HG03064 (cell line): ENCODE results near the gene POLA1.
"Not testable (repeated sequence)": the region's sequence is repeated elsewhere in the genome, so short reads cannot be mapped to it uniquely, and the experiment has no call there.

Experiments used
- ATAC-seq: cut with Tn5 transposase; IDR thresholded peaks from one replicate; pipeline ENCODE4 v1.9.1; 2021; ENCODE audit warnings: low read depth; ENCODE audit not compliant: unreplicated experiment

Gene POLA1, protein sequence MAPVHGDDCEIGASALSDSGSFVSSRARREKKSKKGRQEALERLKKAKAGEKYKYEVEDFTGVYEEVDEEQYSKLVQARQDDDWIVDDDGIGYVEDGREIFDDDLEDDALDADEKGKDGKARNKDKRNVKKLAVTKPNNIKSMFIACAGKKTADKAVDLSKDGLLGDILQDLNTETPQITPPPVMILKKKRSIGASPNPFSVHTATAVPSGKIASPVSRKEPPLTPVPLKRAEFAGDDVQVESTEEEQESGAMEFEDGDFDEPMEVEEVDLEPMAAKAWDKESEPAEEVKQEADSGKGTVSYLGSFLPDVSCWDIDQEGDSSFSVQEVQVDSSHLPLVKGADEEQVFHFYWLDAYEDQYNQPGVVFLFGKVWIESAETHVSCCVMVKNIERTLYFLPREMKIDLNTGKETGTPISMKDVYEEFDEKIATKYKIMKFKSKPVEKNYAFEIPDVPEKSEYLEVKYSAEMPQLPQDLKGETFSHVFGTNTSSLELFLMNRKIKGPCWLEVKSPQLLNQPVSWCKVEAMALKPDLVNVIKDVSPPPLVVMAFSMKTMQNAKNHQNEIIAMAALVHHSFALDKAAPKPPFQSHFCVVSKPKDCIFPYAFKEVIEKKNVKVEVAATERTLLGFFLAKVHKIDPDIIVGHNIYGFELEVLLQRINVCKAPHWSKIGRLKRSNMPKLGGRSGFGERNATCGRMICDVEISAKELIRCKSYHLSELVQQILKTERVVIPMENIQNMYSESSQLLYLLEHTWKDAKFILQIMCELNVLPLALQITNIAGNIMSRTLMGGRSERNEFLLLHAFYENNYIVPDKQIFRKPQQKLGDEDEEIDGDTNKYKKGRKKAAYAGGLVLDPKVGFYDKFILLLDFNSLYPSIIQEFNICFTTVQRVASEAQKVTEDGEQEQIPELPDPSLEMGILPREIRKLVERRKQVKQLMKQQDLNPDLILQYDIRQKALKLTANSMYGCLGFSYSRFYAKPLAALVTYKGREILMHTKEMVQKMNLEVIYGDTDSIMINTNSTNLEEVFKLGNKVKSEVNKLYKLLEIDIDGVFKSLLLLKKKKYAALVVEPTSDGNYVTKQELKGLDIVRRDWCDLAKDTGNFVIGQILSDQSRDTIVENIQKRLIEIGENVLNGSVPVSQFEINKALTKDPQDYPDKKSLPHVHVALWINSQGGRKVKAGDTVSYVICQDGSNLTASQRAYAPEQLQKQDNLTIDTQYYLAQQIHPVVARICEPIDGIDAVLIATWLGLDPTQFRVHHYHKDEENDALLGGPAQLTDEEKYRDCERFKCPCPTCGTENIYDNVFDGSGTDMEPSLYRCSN (N-terminal part only)

DNA sequence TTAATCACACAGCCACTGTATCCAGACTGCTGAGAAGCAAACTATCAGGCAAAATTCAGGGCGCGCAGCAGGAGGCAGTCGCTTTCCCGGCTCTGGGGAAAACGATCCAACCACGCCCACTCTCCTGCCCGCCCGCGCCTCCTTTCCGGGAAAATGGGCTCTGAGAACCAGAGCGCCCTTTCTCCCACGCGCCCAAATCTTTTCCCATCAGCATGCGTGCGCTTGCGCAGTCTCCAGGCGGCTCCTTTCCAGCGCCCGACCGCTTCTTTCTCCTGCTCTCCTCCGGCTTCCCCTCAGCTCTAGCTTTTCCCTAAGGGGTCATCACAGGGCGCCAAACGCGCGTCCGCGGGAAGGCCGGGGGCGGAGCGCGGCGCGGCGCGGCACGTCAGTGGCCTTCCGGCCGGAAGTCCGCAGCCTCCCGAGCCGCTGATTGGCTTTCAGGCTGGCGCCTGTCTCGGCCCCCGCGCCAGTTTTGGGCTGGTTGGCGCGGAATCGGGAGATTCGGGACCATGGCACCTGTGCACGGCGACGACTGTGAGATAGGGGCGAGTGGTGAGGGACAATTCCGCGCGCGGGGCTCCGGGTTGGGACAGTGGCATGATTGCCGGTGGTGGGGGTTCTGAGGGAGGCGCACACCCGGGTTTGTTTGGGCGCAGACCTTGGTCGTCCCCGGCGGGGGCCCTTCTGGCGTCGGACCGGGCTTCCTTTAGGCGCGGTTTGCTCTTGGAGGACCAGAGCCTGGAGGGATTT, at the start of gene POLA1:
Gene POLA1 (plus strand): TSS at position 466 of the 750 bp plus-strand sequence. CDS start 44 bp downstream, at position 510.
- peak; percentile 95 for ATAC-seq

DNA sequence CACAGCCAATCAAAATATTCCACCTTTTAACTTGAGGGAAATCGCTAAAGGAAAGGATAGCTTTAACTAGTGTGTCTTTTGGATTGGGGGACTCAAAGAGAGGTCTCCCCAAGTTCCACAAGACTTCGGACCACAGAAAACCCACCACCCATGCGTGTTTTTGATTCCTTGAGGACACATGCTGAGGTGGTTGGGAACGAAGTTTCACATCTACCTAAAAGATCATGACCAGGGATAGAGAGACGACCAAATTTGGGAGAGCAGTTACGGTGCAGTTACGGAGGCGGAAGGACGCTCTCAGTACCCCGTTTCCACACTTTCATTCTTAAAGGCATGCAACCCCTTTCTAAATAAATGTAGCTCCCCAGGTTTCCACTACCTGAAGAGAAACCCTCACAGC, 47.7 kb upstream of the POLA1 start:
- no peak for ATAC-seq

DNA sequence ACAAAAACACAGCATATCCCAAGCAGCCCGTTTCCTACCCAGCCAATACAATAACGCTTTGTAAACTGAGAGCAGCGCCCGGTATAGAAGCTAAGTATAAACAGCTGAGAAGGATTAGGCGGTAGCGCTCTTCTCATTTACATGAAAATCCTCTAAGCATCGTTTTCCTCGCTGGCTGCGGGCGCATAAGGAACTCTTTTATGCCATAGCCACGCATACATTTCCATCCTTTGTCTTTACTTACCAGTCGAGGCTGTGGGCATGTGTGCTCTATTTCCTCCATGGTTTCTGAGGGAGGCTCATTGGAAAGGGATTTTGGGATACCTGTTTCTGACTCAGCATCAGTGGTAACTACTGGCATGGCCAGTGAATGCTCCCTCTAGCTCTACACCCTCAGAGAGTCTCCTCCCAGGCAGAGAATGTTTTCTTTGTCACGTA, 47.0 kb upstream of the POLA1 start:
- no peak for ATAC-seq

DNA sequence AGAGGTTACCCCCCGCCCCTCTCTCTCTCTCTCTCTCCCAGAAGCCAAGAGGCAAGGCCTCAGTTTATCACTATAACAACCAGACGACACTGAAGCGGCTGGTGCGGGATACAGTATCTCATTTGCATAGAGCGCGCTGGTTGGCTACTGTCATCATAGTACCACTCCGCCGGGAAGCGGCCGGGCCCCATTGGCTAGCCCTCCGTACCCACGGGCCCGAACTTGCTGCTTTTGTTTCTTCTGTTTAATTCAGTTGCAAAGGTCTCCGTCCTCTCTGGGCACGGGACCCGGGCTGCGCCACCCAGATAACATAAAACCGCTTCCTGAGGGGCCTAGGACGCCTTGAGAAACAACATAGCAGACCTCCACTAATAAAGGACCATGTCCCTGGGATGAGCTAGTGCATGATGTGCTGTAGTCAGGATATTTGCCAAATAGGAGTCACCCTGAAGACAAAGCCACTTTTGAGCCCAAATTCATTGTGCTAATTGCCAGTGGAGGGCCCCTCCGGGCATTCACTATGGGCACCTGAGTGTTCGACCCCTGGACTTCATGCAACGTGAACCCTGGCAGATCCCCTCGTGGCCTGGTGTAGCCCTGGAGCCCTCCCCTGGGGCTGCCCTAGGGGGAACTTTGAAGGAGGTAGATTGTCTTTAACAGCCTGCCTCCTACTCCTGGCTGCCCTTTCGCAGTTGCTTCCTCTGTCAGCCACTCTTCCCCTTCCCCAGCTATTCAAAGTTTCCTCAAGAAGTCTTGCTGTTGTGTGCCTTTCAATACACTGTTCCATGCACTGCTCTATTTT, 46.3 kb upstream of the POLA1 start, which contains the start of gene PCYT1B:
Gene PCYT1B (minus strand): TSS at position 91 of the 802 bp plus-strand sequence. CDS start 242 bp downstream, outside the sequence.
- no peak for ATAC-seq

DNA sequence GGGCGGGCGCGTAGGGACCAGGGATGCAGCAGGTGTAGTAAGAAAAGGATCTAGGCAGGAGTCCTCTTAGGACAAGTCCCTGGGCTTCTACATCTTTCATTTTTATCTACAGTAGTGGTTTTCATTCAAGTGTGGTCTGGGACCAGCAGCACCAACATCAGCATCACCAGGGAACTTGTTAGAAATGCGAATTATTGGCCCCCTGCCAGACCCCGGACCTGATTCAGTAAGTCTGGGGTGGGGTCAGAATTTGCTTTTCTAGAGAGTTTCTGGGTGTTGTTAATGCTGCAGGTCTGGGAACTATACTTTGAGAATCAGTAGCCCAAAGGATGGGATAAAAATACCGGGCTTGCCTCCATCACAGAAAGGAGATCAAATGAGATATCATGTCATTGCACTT, 45.2 kb upstream of the POLA1 start:
- ATAC-seq, result no peak

DNA sequence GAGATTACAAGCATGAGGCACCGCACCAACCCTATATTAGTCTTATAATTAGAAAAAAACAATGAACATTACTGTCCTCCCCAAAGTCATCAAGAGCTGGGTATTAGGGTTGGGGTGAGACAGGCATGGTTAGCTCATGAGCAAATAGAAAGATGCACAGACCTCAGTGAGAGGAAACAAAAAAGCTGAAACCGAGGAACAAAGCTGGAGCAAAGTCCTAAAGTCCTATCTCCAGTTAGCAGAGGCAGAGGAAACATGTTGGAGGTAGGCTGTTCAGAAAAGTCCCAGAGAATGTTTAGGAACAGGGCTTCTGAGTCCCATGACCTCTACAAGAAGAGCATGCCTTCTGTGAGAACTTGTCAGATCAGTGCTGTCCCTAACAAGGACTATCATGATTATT, 41.9 kb upstream of the POLA1 start:
- no peak for ATAC-seq

DNA sequence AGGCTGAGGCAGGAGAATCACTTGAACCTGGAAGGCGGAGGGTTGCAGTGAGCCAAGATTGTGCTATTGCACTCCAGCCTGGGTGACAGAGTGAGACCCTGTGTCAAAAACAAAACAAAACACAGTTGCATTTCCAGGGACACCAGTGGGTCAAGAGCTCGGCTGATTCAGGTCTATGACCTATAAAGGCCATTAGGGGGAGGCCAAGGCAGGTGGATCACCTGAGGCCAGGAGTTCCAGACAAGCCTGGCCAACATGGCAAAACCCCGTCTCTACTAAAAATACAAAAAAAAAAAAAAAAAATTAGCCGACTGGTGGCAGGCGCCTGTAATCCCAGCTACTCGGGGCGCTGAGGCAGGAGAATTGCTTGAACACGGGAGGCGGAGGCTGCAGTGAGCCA, 38.0 kb upstream of the POLA1 start:
- ATAC-seq, result not testable (repeated sequence)

DNA sequence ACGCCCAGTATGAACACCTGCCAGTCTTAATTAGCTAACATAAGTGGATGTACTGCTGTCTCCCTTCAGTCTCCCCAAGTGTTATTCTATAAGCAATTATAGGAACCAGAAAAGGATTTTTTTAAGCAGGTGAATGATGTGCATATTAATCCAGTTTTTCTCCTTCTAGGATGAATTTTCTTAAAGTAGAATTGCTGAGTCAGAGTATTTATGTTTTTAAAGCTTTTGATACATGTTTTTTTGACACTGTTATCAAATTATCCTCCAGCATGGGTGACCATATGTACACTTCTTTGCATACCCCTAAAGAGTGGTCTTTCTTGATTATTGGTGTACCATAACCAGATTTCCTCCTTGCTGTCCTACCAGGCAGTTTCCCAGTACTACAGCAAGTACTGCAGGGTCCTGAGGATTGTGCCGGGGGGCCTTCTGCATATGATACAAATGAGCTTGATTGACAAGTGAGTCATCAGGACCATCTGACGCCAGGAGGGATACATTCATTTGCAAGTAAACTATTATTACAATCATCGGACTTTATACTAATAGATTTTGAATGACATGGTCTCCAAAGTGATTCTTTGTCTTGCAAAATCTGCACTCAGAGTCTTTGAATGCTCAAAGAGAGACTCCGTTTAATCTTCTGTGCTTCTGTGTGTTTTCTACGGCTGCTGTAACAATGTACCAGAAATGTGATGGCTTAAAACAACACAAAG, 35.9 kb upstream of the POLA1 start:
- ATAC-seq, result no peak

DNA sequence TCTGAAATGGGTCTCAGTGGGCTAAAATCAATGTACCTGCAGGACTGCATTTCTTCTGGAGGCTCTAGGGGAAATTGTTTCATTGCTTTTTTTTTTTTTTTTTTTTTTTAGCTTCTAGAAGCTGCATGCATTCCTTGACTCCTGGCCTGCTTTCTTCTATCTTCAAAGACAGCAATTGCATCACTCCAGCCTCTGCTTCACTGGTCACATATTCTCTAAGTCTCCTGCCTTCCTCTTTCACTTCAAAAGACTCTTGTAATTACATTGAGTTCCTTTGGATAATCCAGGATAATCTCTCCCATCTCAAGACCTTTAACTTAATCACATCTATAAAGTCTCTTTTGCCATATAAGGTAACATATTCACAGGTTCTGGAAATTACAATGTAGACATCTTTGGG, 35.3 kb upstream of the POLA1 start:
- ATAC-seq, result no peak

DNA sequence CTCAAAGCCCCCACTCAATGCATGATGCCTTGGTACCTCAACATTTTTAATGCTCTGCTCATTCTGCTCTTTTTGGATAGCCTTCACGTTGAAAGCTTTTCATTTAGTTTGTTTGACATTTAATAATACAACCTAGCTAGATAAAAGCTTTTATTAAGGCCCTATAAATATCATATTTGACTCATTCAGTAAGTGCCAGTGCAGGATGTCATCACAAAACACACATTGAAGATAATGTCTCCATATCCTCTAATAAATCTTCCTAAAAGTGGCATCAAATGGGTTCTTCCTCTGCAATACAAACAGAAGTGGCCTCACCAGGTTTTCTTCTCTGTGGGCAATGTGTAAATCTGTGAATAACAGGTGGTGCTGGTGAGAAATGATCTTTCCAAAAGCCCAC, 34.6 kb upstream of the POLA1 start:
- ATAC-seq, result no peak

DNA sequence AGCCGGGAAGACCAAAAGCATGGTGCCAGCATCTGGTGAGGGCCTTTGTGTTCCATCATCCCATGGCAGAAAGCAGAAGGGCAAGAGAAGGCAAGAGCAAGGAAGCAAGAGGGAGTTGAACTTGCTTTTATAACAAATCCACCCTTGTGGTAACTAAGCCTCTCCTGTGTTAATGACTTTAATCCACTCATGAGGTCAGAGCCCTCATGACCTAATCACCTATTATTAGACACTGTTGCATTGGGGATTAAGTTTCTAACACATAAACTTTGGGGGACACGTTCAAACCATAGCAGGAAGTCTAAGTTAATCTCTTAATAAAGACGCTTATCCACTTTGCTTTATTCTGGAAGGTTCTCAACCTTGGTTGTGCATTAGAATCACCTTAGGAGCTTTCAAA, 34.1 kb upstream of the POLA1 start:
- no peak for ATAC-seq

DNA sequence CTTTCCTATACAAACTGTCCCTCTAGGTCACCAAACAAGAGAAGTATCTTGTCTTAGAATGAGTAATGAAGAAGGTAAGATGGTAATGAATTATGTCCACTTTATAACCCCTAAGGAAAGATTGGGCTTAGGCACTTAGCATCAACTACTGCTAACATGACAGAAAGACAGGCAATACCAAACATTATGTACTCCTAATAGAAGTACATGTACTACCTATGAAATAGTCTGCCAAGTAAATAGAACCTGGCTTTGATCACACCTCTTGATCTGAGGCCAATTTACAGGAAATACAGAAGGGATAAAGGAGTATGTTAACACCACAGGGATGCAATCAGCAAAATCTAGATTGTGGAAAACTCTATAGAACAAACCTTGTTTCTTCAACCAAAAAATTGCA, 32.4 kb upstream of the POLA1 start:
- no peak for ATAC-seq

DNA sequence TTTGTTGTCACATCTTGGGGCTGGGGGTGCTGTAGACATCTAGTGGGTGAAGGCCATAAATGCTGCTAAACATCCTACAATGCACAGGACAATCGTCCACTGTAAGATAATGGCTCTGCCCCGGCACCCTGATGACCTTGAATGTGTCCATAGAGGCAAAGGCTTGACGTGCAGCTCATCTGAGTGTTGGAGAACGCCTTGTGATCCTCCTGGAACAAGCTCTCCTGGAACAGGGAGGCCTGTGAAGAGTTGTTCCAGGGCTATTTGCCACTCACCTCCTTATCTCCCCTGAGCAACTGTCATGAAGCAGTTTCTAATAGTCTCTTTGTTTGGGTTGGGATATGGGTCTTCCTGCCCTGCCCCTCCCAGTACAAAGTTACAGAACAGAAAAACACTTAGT, 31.4 kb upstream of the POLA1 start:
- no peak for ATAC-seq

DNA sequence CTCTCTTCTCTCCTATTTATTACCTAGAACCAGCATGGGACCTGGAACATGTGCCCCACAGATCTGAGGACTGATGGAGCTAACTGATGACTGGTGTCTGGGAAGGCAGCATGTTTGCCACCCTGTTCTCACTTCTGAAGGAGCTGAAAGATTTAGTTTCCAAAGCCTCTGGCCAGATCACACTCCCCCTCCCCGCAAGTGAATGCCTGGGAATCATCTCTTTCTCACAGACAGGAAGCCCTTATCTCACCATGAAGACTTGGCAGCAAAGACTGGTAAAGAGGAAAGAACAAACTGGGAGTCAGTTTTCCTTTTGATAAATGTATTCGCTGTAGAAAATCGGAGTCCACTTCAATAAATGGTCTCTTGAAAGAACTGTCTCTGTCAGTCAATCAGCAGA, 25.6 kb upstream of the POLA1 start:
- no peak for ATAC-seq

DNA sequence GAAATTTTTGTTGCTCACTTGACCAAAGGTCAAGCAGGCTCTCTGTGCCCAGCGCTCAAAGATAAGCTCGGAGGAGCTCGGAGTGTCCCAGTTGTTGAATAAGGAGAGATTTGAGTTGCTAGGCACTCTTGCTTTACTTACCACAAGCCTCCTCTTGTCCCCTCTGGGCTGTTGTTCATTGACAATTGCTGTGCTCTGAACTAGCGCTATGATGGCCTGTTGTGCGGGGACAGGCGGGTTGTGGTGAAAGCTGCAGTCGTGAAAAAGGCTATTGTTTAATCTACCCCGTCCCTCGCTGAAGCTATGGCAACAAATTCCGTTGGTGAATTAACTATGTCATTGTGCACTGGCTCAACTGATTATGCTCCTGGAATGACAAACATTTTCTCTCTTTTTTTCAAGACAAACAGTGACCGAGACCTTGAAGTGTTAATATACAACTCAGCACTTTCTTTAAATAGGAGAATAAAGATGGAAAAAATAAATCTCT, 21.0 kb upstream of the POLA1 start:
- ATAC-seq, result no peak

DNA sequence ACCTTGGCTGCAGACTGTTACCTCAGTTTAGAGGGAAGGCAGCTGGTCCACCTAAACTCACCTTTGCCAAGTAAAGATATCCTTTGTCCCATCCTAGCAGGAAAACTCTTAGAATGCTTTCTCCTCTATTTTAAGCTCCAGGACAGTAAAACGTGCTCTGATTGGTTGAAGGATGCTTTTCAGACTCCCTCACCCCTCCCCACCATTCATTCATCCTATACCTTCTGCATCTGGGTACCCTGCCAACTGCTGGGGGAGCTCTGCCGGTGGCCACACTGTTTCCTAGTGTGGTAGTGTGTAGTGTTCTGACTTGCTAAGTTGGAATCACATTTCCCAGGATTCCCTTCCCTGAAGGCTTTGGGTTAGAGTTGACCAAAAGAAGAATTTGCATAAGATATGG, 20.3 kb upstream of the POLA1 start:
- ATAC-seq, result no peak

DNA sequence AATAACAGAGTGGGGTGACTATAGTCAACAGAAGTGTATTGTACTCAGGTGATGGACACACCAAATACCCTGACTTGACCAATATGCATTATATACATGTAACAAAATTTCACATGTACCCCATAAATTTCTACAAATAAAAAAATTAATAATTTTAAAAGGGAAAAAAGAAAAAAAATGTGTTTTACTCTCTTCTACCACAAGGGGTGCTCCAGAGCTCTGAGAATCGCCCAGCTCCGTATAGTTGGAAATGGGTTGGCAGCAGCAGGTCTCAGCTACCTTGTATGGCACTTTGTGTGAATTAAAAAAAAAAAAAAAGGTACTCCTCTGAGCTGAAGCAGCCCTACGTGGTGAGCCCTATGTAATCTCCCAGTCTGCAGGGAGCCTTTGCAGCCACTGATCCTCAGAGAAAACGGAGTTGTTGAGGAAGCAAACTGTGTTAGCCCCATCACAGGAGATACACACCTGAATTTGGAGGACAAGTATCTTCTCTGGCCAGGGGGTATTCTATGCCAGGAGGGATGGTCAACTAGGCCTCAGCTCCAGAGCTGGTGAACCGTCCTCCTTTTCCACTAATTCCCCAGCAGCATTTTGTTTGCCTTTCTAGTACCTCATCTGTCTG, 17.2 kb upstream of the POLA1 start:
- ATAC-seq, result no peak
